ENCODE results near the gene KDM5C.

Gene KDM5C

GRCh38 chrX:53257166-53257565, 32.2 kb upstream of the KDM5C start:
- Mint-ChIP-seq H3K27ac (no peak overlapping the region), H3K4me3 (no peak overlapping the region), H3K27me3 (peaks cover 6% of the 10 kb centered on the region), H3K9me3 (no peaks in the 10 kb centered on the region), H3K4me1 (peaks cover 4% of the 10 kb centered on the region), H3K36me3 (no peaks in the 10 kb centered on the region)
- ATAC-seq (ENCODE audit: low read depth) (no peak), DNase-seq (ENCODE audit: low spot score in 2 of 2) (no peak)

GRCh38 chrX:53256446-53257041, 31.5 kb upstream of the KDM5C start:
- H3K4me3 Mint-ChIP-seq, result no peak overlapping the region
- no peak overlapping the region for H3K27ac Mint-ChIP-seq
- no peaks in the 10 kb centered on the region for H3K36me3 Mint-ChIP-seq
- ATAC-seq (ENCODE audit: low read depth), result no peak
- no peaks in the 10 kb centered on the region for H3K9me3 Mint-ChIP-seq
- no peak for DNase-seq (ENCODE audit: low spot score in 2 of 2)
- peaks cover 3% of the 10 kb centered on the region for H3K4me1 Mint-ChIP-seq
- H3K27me3 Mint-ChIP-seq, result peaks cover 6% of the 10 kb centered on the region

GRCh38 chrX:53255738-53256191, 30.8 kb upstream of the KDM5C start:
- no peaks in the 10 kb centered on the region for H3K4me1 Mint-ChIP-seq
- peaks cover 6% of the 10 kb centered on the region for H3K27me3 Mint-ChIP-seq
- H3K9me3 Mint-ChIP-seq, result no peaks in the 10 kb centered on the region

GRCh38 chrX:53254570-53255461, 29.8 kb upstream of the KDM5C start:
- DNase-seq (ENCODE audit: low spot score in 2 of 2), result no peak
- no peak for ATAC-seq (ENCODE audit: low read depth)
- H3K4me1 Mint-ChIP-seq, result no peaks in the 10 kb centered on the region
- H3K27ac Mint-ChIP-seq, result no peak overlapping the region
- peaks cover 6% of the 10 kb centered on the region for H3K27me3 Mint-ChIP-seq
- H3K9me3 Mint-ChIP-seq, result no peaks in the 10 kb centered on the region
- no peak overlapping the region for H3K4me3 Mint-ChIP-seq
- no peaks in the 10 kb centered on the region for H3K36me3 Mint-ChIP-seq

More at GRCh38 chrX:53255738-53256191, 30.8 kb upstream of the KDM5C start:
- ATAC-seq (ENCODE audit: low read depth) (no peak), DNase-seq (ENCODE audit: low spot score in 2 of 2) (no peak)
- Mint-ChIP-seq H3K4me3 (no peak overlapping the region), H3K27ac (no peak overlapping the region), H3K36me3 (no peaks in the 10 kb centered on the region)

GRCh38 chrX:53253293-53254020, 28.4 kb upstream of the KDM5C start:
- ATAC-seq (ENCODE audit: low read depth), result no peak

GRCh38 chrX:53251307-53251706, 26.3 kb upstream of the KDM5C start:
- Mint-ChIP-seq H3K4me1 (no peaks in the 10 kb centered on the region), H3K9me3 (no peaks in the 10 kb centered on the region), H3K36me3 (no peaks in the 10 kb centered on the region), H3K4me3 (no peak overlapping the region), H3K27me3 (no peaks in the 10 kb centered on the region), H3K27ac (no peak overlapping the region)
- no peak for ATAC-seq (ENCODE audit: low read depth)
- no peak for DNase-seq (ENCODE audit: low spot score in 2 of 2)

More at GRCh38 chrX:53253293-53254020, 28.4 kb upstream of the KDM5C start:
- no peak overlapping the region for H3K27ac Mint-ChIP-seq
- H3K4me1 Mint-ChIP-seq, result no peaks in the 10 kb centered on the region
- H3K36me3 Mint-ChIP-seq, result no peaks in the 10 kb centered on the region
- no peak overlapping the region for H3K4me3 Mint-ChIP-seq
- DNase-seq (ENCODE audit: low spot score in 2 of 2), result no peak
- H3K9me3 Mint-ChIP-seq, result no peaks in the 10 kb centered on the region
- H3K27me3 Mint-ChIP-seq, result peaks cover 6% of the 10 kb centered on the region

GRCh38 chrX:53250556-53250955, 25.5 kb upstream of the KDM5C start:
- no peak for ATAC-seq (ENCODE audit: low read depth)

GRCh38 chrX:53249408-53250042, 24.5 kb upstream of the KDM5C start:
- no peaks in the 10 kb centered on the region for H3K27me3 Mint-ChIP-seq
- no peaks in the 10 kb centered on the region for H3K9me3 Mint-ChIP-seq
- no peak overlapping the region for H3K27ac Mint-ChIP-seq
- H3K4me1 Mint-ChIP-seq, result no peaks in the 10 kb centered on the region
- ATAC-seq (ENCODE audit: low read depth), result no peak
- DNase-seq (ENCODE audit: low spot score in 2 of 2), result no peak
- H3K36me3 Mint-ChIP-seq, result no peaks in the 10 kb centered on the region
- H3K4me3 Mint-ChIP-seq, result no peak overlapping the region

More at GRCh38 chrX:53250556-53250955, 25.5 kb upstream of the KDM5C start:
- H3K27me3 Mint-ChIP-seq, result no peaks in the 10 kb centered on the region
- H3K36me3 Mint-ChIP-seq, result no peaks in the 10 kb centered on the region
- no peaks in the 10 kb centered on the region for H3K4me1 Mint-ChIP-seq
- no peak overlapping the region for H3K4me3 Mint-ChIP-seq
- no peak for DNase-seq (ENCODE audit: low spot score in 2 of 2)
- H3K9me3 Mint-ChIP-seq, result no peaks in the 10 kb centered on the region
- no peak overlapping the region for H3K27ac Mint-ChIP-seq

- Mint-ChIP-seq H3K36me3 (no peaks in the 10 kb centered on the region), H3K9me3 (no peaks in the 10 kb centered on the region), H3K4me3 (no peak overlapping the region), H3K27ac (no peak overlapping the region), H3K4me1 (no peaks in the 10 kb centered on the region), H3K27me3 (no peaks in the 10 kb centered on the region)
- DNase-seq (ENCODE audit: low spot score in 2 of 2) (no peak), ATAC-seq (ENCODE audit: low read depth) (no peak)
Observed at GRCh38 chrX:53247928-53248327, 22.9 kb upstream of the KDM5C start.

GRCh38 chrX:53246231-53246630, 21.2 kb upstream of the KDM5C start:
- ATAC-seq (ENCODE audit: low read depth) (no peak), DNase-seq (ENCODE audit: low spot score in 2 of 2) (no peak)
- Mint-ChIP-seq H3K4me3 (no peak overlapping the region), H3K27ac (no peak overlapping the region), H3K4me1 (no peaks in the 10 kb centered on the region), H3K9me3 (no peaks in the 10 kb centered on the region), H3K36me3 (no peaks in the 10 kb centered on the region), H3K27me3 (peaks cover 2% of the 10 kb centered on the region)

GRCh38 chrX:53244610-53245009, 19.6 kb upstream of the KDM5C start:
- no peak overlapping the region for H3K4me3 Mint-ChIP-seq
- no peaks in the 10 kb centered on the region for H3K4me1 Mint-ChIP-seq
- DNase-seq (ENCODE audit: low spot score in 2 of 2) (no peak), ATAC-seq (ENCODE audit: low read depth) (no peak)
- H3K36me3 Mint-ChIP-seq, result no peaks in the 10 kb centered on the region
- H3K27me3 Mint-ChIP-seq, result peaks cover 2% of the 10 kb centered on the region
- no peaks in the 10 kb centered on the region for H3K9me3 Mint-ChIP-seq
- no peak overlapping the region for H3K27ac Mint-ChIP-seq

GRCh38 chrX:53242310-53242709, 17.3 kb upstream of the KDM5C start:
- no peak for ATAC-seq (ENCODE audit: low read depth)
- H3K36me3 Mint-ChIP-seq, result no peaks in the 10 kb centered on the region

GRCh38 chrX:53241558-53241957, 16.6 kb upstream of the KDM5C start:
- no peak overlapping the region for H3K27ac Mint-ChIP-seq
- H3K9me3 Mint-ChIP-seq, result no peaks in the 10 kb centered on the region
- ATAC-seq (ENCODE audit: low read depth) (no peak), DNase-seq (ENCODE audit: low spot score in 2 of 2) (no peak)
- peaks cover 3% of the 10 kb centered on the region for H3K27me3 Mint-ChIP-seq
- no peak overlapping the region for H3K4me3 Mint-ChIP-seq
- no peaks in the 10 kb centered on the region for H3K4me1 Mint-ChIP-seq
- no peaks in the 10 kb centered on the region for H3K36me3 Mint-ChIP-seq

More at GRCh38 chrX:53242310-53242709, 17.3 kb upstream of the KDM5C start:
- no peaks in the 10 kb centered on the region for H3K4me1 Mint-ChIP-seq
- H3K27me3 Mint-ChIP-seq, result peaks cover 2% of the 10 kb centered on the region
- DNase-seq (ENCODE audit: low spot score in 2 of 2), result no peak
- no peak overlapping the region for H3K27ac Mint-ChIP-seq
- no peak overlapping the region for H3K4me3 Mint-ChIP-seq
- no peaks in the 10 kb centered on the region for H3K9me3 Mint-ChIP-seq

- DNase-seq (ENCODE audit: low spot score in 2 of 2) (no peak), ATAC-seq (ENCODE audit: low read depth) (no peak)
- H3K4me3 Mint-ChIP-seq, result no peak overlapping the region
- H3K27ac Mint-ChIP-seq, result no peak overlapping the region
- H3K27me3 Mint-ChIP-seq, result peaks cover 6% of the 10 kb centered on the region
- H3K4me1 Mint-ChIP-seq, result no peaks in the 10 kb centered on the region
- H3K36me3 Mint-ChIP-seq, result no peaks in the 10 kb centered on the region
- H3K9me3 Mint-ChIP-seq, result no peaks in the 10 kb centered on the region
Observed at GRCh38 chrX:53239474-53239873, 14.5 kb upstream of the KDM5C start.
